ENCODE results near the gene CLTB. TPM values are rescaled to one million over a fixed set of nuclear protein-coding genes. Genes with fewer than 3 reads are reported as not detected.

Gene CLTB
- total and polyA plus RNA-seq, 2 of the 13 experiments (the other 11 are each of a cell fraction or from before 2014, with no cell fraction given) = 23.3 to 33.8 TPM

DNA sequence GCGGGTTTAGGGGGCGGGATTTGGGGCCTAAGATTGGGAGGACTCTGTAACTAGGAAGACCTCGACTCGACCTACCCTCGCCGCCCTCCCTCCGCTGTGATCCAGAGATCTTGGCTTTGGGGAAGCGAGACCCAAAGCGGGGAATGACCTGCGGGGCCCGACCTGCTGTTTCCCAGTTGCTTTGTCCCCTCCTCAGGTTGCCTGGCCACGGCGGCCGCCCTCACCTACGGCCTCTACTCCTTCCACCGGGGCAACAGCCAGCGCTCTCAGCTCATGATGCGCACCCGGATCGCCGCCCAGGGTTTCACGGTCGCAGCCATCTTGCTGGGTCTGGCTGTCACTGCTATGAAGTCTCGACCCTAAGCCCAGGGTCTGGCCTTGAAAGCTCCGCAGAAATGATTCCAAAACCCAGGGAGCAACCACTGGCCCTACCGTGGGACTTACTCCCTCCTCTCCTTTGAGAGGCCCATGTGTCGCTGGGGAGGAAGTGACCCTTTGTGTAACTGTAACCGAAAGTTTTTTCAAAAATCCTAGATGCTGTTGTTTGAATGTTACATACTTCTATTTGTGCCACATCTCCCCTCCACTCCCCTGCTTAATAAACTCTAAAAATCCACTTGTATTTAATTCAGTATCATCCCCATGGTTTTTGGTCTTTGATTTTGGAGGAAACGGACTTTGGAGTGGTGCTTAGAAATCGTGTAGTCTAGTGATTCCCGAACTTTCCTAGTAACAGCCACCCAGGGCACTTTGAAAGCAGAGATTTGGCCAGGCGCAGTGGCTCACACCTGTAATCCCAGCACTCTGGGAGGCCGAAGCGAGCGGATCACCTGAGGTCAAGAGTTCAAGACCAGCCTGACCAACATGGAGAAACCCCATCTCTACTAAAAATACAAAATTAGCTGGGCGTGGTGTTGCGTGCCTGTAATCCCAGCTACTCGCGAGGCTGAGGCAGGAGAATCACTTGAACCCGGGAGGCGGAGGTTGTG is 26.9 kb downstream of the CLTB start (continued):
- no peak for TF ChIP-seq ATM (IDR thresholded peaks at IDR 0.05; ENCODE audit: borderline replicate concordance)
- TF ChIP-seq ZNF547 (CRISPR knock-in tag; IDR thresholded peaks at IDR 0.05) = no peak
- no peak for TF ChIP-seq CBX1 (IDR thresholded peaks at IDR 0.05; ENCODE audit: low read depth)
- no peak for TF ChIP-seq ARHGAP35 (CRISPR knock-in tag; IDR thresholded peaks at IDR 0.05; ENCODE audit: borderline replicate concordance)
- no peak for TF ChIP-seq REXO4 (CRISPR knock-in tag; IDR thresholded peaks at IDR 0.05; ENCODE audit: borderline replicate concordance)
- no peak for TF ChIP-seq EHMT2 (IDR thresholded peaks at IDR 0.05; ENCODE audit: borderline replicate concordance, low read depth, low read length)
- TF ChIP-seq SALL2 (CRISPR knock-in tag; IDR thresholded peaks at IDR 0.05) = no peak
- no peak for TF ChIP-seq NFIC (IDR thresholded peaks at IDR 0.05; ENCODE audit: low read length)
- peak; percentile 70 for TF ChIP-seq PHF20 (CRISPR knock-in tag; IDR thresholded peaks at IDR 0.05)
- TF ChIP-seq, protein P1, sequence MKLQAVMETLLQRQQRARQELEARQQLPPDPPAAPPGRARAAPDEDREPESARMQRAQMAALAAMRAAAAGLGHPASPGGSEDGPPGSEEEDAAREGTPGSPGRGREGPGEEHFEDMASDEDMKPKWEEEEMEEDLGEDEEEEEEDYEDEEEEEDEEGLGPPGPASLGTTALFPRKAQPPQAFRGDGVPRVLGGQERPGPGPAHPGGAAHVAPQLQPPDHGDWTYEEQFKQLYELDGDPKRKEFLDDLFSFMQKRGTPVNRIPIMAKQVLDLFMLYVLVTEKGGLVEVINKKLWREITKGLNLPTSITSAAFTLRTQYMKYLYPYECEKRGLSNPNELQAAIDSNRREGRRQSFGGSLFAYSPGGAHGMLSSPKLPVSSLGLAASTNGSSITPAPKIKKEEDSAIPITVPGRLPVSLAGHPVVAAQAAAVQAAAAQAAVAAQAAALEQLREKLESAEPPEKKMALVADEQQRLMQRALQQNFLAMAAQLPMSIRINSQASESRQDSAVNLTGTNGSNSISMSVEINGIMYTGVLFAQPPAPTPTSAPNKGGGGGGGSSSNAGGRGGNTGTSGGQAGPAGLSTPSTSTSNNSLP (IDR thresholded peaks at IDR 0.05; ENCODE audit: low read depth, low read length) = 0 out of 2 replicates have a peak, but pooled peaks have one; percentile 4
- 0 out of 2 replicates have a peak, but pooled peaks have one; percentile 73 for TF ChIP-seq ZNF431 (CRISPR knock-in tag; IDR thresholded peaks at IDR 0.05; ENCODE audit: borderline replicate concordance, low read depth)
- TF ChIP-seq ZNF550 (CRISPR knock-in tag; IDR thresholded peaks at IDR 0.05; ENCODE audit: borderline replicate concordance) = no peak
- TF ChIP-seq SIX1 (CRISPR knock-in tag; IDR thresholded peaks at IDR 0.05; ENCODE audit: borderline replicate concordance) = 0 out of 2 replicates have a peak, but pooled peaks have one; percentile 8
- no peak for TF ChIP-seq ZC3H4 (CRISPR knock-in tag; IDR thresholded peaks at IDR 0.05; ENCODE audit: borderline replicate concordance)
- no peak for TF ChIP-seq MAFF (IDR thresholded peaks at IDR 0.05; ENCODE audit: low read depth, low read length)

All from HepG2 (cell line).